ENCODE results near the gene SETDB2.

The SETDB2 gene

GRCh38 chr13:49452725-49453457 lies 8.8 kb downstream of the SETDB2 start:
- TF ChIP-seq, protein P1, sequence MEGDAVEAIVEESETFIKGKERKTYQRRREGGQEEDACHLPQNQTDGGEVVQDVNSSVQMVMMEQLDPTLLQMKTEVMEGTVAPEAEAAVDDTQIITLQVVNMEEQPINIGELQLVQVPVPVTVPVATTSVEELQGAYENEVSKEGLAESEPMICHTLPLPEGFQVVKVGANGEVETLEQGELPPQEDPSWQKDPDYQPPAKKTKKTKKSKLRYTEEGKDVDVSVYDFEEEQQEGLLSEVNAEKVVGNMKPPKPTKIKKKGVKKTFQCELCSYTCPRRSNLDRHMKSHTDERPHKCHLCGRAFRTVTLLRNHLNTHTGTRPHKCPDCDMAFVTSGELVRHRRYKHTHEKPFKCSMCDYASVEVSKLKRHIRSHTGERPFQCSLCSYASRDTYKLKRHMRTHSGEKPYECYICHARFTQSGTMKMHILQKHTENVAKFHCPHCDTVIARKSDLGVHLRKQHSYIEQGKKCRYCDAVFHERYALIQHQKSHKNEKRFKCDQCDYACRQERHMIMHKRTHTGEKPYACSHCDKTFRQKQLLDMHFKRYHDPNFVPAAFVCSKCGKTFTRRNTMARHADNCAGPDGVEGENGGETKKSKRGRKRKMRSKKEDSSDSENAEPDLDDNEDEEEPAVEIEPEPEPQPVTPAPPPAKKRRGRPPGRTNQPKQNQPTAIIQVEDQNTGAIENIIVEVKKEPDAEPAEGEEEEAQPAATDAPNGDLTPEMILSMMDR (IDR thresholded peaks at IDR 0.05; ENCODE audit: low read depth, low read length, missing control alignments) = no peak
- no peak for DNase-seq (ENCODE audit: extremely low read depth, low read depth)
- no peak overlapping the region for H3K4me3 ChIP-seq (replicated peaks; ENCODE audit: low read depth, low read length)

GRCh38 chr13:49453465-49453864 lies 9.4 kb downstream of the SETDB2 start:
- TF ChIP-seq, protein P1 (IDR thresholded peaks at IDR 0.05; ENCODE audit: low read depth, low read length, missing control alignments) = no peak
- no peak for DNase-seq (ENCODE audit: extremely low read depth, low read depth)
- H3K4me3 ChIP-seq (replicated peaks; ENCODE audit: low read depth, low read length) = no peak overlapping the region

DNA sequence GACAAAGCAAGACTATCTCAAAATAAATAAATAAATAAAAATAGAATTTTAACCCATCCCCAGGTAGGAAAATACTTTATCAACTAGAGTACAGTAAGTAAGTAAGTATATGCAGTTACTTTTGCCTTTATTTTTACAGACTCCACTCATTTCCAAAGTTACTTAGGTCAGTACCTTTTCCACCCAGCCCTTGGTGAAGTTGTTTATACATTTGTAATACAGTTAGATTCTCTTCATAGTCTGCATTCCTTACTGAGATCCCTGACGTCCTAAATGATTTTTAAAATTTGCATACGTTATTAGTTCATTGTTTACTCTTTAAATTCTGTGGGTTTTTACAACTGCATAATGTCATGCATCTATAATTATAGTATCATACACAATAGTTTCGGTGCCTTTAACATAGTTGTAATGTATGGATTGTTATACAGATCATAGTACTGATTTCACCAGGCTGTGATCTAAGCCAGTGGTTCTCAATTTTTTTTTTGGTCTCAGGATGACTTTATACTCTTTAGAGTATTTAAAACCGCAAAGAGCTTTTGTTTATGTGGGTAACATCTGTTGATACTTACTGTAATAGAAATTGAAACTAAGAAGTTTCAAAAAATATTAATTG lies 10.4 kb downstream of the SETDB2 start:
- DNase-seq (ENCODE audit: extremely low read depth, low read depth) = no peak
- H3K4me3 ChIP-seq (replicated peaks; ENCODE audit: low read depth, low read length) = peak overlapping the region; percentile 8; the same call in 1 of the 2 replicates
- TF ChIP-seq, protein P1 (IDR thresholded peaks at IDR 0.05; ENCODE audit: low read depth, low read length, missing control alignments) = no peak

DNA sequence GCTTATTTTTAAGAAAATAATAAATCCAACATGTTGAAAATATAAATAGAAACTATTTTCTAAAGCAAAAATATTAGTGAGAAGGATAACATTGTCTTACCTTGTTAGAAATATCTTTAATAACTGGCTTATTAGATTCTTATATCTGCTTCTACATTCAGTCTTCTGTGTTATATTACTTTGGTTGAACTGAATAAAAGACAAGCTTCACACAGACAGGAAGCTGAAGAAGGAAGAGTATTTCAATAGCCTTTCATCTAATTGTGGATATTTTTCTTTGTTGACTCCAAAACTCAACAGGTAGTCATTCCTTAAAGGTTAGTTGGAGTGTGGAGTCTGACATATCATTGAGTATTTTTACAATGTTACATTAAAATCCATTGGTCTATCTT lies 10.9 kb downstream of the SETDB2 start:
- H3K4me3 ChIP-seq (replicated peaks; ENCODE audit: low read depth, low read length) = no peak overlapping the region; the same call in 1 of the 2 replicates
- no peak for DNase-seq (ENCODE audit: extremely low read depth, low read depth)
- TF ChIP-seq, protein P1 (IDR thresholded peaks at IDR 0.05; ENCODE audit: low read depth, low read length, missing control alignments) = no peak

DNA sequence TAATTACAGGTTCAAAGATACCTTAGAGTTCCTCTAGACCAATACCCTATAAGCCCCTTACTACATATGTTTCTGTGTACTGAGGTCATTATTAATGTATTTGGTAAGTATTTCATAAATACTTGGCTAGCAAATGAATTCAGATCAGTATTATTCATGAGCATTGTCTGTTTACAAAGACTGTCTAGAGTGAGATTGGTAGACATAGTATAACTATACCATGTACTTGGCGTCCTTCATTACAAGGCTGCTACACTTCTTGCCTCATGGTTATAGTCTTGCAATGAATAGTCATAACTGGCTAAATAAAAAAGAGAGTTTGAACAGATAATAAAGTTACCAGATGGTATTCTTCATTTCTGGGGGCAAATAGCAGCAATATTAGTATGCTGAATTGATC lies 12.1 kb downstream of the SETDB2 start:
- H3K4me3 ChIP-seq (replicated peaks; ENCODE audit: low read depth, low read length) = no peak overlapping the region
- no peak for DNase-seq (ENCODE audit: extremely low read depth, low read depth)
- TF ChIP-seq, protein P1 (IDR thresholded peaks at IDR 0.05; ENCODE audit: low read depth, low read length, missing control alignments) = no peak

- TF ChIP-seq, protein P1 (IDR thresholded peaks at IDR 0.05; ENCODE audit: low read depth, low read length, missing control alignments) = no peak
- DNase-seq (ENCODE audit: extremely low read depth, low read depth) = no peak
- H3K4me3 ChIP-seq (replicated peaks; ENCODE audit: low read depth, low read length) = no peak overlapping the region
These were observed 13.1 kb downstream of the SETDB2 start for GRCh38 chr13:49457221-49457620.
